Measurements from ENCODE around the gene FXYD5. TPM values are rescaled to one million over a fixed set of nuclear protein-coding genes. Genes with fewer than 3 reads are reported as not detected.

The FXYD5 gene
- total and polyA plus RNA-seq, 10 of the 15 experiments (the other 5 are each of a cell fraction or from before 2014, with no cell fraction given), result 30.0 to 159 (median 93.9) TPM

- Histone ChIP-seq H3K36me3 (ENCODE audit: control insufficient read depth in 2 of 2, insufficient read depth in 2 of 2, low read length in 1 of 2) (no peaks in the 10 kb centered on the region), H2AFZ (ENCODE audit: control insufficient read depth, low read depth, low read length) (peak overlapping the region; percentile 59; the same call in 1 of the 2 replicates), H3K27ac (ENCODE audit: control insufficient read depth, insufficient read depth) (peak overlapping the region; percentile 83), H3K9ac (ENCODE audit: control insufficient read depth, insufficient read depth, low read length) (peak overlapping the region; percentile 46; the same call in 1 of the 2 replicates), H3K4me3 (peak overlapping the region; percentile 33; the same call in 1 of the 2 replicates), H3K9me3 (replicated peaks; ENCODE audit: control insufficient read depth, insufficient read depth, low read length) (no peaks in the 10 kb centered on the region), H3K4me1 (ENCODE audit: control insufficient read depth, insufficient read depth, low read length) (peaks cover 37% of the 10 kb centered on the region), H4K20me1 (ENCODE audit: control insufficient read depth, insufficient read depth) (no peaks in the 10 kb centered on the region), H3K27me3 (replicated peaks in 1 of 2; ENCODE audit: control insufficient read depth in 2 of 2, insufficient read depth in 2 of 2, low read length in 1 of 2) (no peaks in the 10 kb centered on the region), H3K79me2 (ENCODE audit: control insufficient read depth, insufficient read depth, low read length) (no peaks in the 10 kb centered on the region), H3K4me2 (ENCODE audit: control insufficient read depth, insufficient read depth) (peak overlapping the region; percentile 68)
- WGBS (ENCODE audit: insufficient coverage, insufficient replicate concordance, low lambda C conversion rate, missing lambda C conversion rate), result 2% methylated on average over 5 of the region's 5 CpGs
- ATAC-seq (peak; percentile 67), FAIRE-seq (peak; percentile 68), DNase-seq (ENCODE audit: low read depth, low spot score) (peak; percentile 52)
- ChIA-PET POLR2A (interaction anchor here (0.5 to 2.1 kb wide), 7 partner anchors 9 to 150 kb away, joined by 3 to 6 read pairs (median 3); no protein-coding TSS in a partner anchor), RAD21 (ENCODE audit: unreplicated experiment) (interaction anchor here (0.9 to 3.3 kb wide), 3 partner anchors 31 to 117 kb away, joined by 3 to 15 read pairs (median 3); partner anchors contain the start of gene FXYD7), CTCF (interaction anchor here (0.6 to 2.0 kb wide), 6 partner anchors 12 to 71 kb away, joined by 4 to 9 read pairs (median 6); partner anchors contain the start of genes FXYD7 and LGI4), SMC1A (ENCODE audit: uncharacterized antibody, unreplicated experiment) (interaction anchor here (0.7 to 1.9 kb wide), 10 partner anchors 9 to 114 kb away, joined by 3 to 8 read pairs (median 3); partner anchors contain the start of gene FXYD5)
- BruUV-seq (replicated peaks), result TSS peak; percentile 73
- in situ Hi-C loops (cut with MboI), result no loop called here
- intact Hi-C loops (cut with micrococcal nuclease; ENCODE audit: unreplicated experiment), result loop anchor here (5.0 kb wide), 1 partner anchor 49 kb away; no protein-coding TSS in a partner anchor
- TF ChIP-seq RBBP5 (conservative IDR thresholded peaks at IDR 0.05) (no peak), GABPA (IDR thresholded peaks at IDR 0.05; ENCODE audit: low read depth) (no peak), ZNF217 (IDR thresholded peaks at IDR 0.05) (peak; percentile 86), SUZ12 (IDR thresholded peaks at IDR 0.05; ENCODE audit: unreplicated experiment) (no peak), MAX (IDR thresholded peaks at IDR 0.05; ENCODE audit: low read depth, low read length) (no peak), SP1 (IDR thresholded peaks at IDR 0.05; ENCODE audit: low read depth, low read length) (no peak), NRF1 (conservative IDR thresholded peaks at IDR 0.05; ENCODE audit: low read depth, low read length) (no peak), TBL1XR1 (IDR thresholded peaks at IDR 0.05; ENCODE audit: low read depth, low read length) (no peak), MTA2 (IDR thresholded peaks at IDR 0.05; ENCODE audit: low read depth) (no peak), CBX3 (IDR thresholded peaks at IDR 0.05; ENCODE audit: borderline replicate concordance, low read depth) (no peak), NR2F1 (conservative IDR thresholded peaks at IDR 0.05) (0 out of 2 replicates have a peak, but pooled peaks have one; percentile 40), SIN3A (IDR thresholded peaks at IDR 0.05; ENCODE audit: low read depth, low read length) (no peak), RUNX3 (IDR thresholded peaks at IDR 0.05; ENCODE audit: low read length) (peak; percentile 85), GATAD2B (conservative IDR thresholded peaks at IDR 0.05; ENCODE audit: low read depth) (0 out of 2 replicates have a peak, but pooled peaks have one; percentile 34), TAF1 (IDR thresholded peaks at IDR 0.05; ENCODE audit: borderline replicate concordance, low read depth, low read length) (no peak), ATF2 (IDR thresholded peaks at IDR 0.05; ENCODE audit: low read length) (no peak), NBN (IDR thresholded peaks at IDR 0.05) (no peak), TCF7 (IDR thresholded peaks at IDR 0.05; ENCODE audit: borderline replicate concordance) (peak; percentile 46; the same call in 1 of the 2 replicates), KLF5 (IDR thresholded peaks at IDR 0.05; ENCODE audit: partially characterized antibody) (no peak), CREM (IDR thresholded peaks at IDR 0.05; ENCODE audit: low read depth) (no peak), CBX5 (IDR thresholded peaks at IDR 0.05; ENCODE audit: low read depth) (no peak), KDM1A (IDR thresholded peaks at IDR 0.05; ENCODE audit: borderline replicate concordance) (no peak), STAT1 (conservative IDR thresholded peaks at IDR 0.05) (no peak), JUND (IDR thresholded peaks at IDR 0.05; ENCODE audit: low read depth, low read length) (no peak), E2F4 (IDR thresholded peaks at IDR 0.05; ENCODE audit: low read depth, low read length) (no peak), SIX5 (IDR thresholded peaks at IDR 0.05; ENCODE audit: low read depth, low read length, severe bottlenecking) (no peak)
Measured at GRCh38 chr19:35206379-35206778, 51.8 kb downstream of the FXYD5 start.

Measured in GM12878 (cell line).